GM18508 (cell line): Measurements from ENCODE around the gene ETV6.
"Not testable (repeated sequence)": the region's sequence is repeated elsewhere in the genome, so short reads cannot be mapped to it uniquely, and the experiment has no call there.

Experiments
- ATAC-seq: cut with Tn5 transposase; IDR thresholded peaks from one replicate; pipeline ENCODE4 v1.9.1; 2021; ENCODE audit warnings: moderate number of reproducible peaks; ENCODE audit not compliant: insufficient read depth, unreplicated experiment

The ETV6 gene

GRCh38 chr12:11666131-11667050 lies 16.9 kb downstream of the ETV6 start:
- ATAC-seq, result no peak

DNA sequence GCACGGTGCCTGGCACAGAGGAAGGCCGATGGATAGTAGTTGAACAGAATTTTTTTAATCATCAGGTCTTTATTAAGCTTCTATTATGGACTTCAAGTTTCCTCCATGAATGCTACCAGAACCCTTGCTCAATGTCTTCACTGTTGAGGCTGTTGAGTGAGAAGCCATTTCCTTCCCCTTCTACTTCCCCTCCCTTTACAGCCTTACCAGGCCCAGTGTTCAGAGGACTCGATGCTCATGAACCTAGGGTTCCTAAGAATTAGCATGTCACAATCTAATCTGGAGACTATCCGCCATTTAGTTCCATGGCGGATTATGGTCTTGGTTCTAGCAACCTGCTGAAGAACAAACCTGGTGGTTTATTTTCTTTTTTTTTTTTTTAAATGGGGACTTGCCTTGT lies 17.7 kb downstream of the ETV6 start:
- ATAC-seq, result no peak

DNA sequence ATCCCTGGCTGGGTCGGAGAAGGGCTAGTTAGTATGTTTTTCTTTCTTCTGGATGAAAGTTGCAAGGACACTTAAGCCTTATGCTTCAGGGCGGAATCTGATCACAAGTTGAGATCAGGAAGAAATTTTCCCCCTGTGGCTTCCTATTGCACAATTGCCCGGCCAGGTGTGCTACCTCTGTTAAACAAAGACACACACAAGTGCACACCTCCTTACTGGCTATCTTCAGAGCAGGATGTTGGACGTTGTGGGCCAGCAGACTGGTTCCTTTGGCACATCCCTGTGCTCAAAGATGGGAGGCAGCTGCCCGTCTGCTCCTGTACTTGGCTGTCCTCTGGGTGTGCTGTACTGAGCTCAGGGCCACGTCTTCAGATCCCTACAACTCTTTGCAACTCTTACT lies 19.1 kb downstream of the ETV6 start:
- ATAC-seq, result no peak

- ATAC-seq, result no peak
Observed at GRCh38 chr12:11669348-11669747, 19.9 kb downstream of the ETV6 start.

GRCh38 chr12:11672256-11673191 lies 23.1 kb downstream of the ETV6 start:
- no peak for ATAC-seq

GRCh38 chr12:11673666-11674461 lies 24.4 kb downstream of the ETV6 start:
- ATAC-seq, result no peak

DNA sequence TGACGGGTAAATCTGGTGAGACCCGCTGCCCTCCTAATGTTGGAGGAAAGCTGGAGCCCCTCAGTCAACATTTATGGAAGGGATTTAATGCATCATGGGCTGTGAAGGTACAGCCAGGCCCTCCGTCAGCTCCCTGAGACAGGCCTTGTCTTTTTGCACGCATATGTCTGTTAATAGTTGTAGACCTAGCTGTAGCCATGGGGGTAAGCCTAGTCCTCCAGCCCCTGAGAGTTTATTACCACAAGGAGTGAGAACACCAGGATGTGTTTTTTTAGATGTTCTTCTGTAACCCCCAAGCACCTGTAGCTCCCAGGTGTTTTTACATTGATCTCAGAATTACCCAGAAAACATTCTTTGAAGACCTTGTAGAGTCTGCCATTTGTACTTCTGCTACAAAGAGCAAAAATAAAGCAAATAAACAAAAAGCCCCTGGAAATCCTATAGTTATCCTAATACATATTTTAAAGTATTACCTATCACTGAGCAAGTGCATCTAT lies 25.5 kb downstream of the ETV6 start:
- ATAC-seq, result no peak

DNA sequence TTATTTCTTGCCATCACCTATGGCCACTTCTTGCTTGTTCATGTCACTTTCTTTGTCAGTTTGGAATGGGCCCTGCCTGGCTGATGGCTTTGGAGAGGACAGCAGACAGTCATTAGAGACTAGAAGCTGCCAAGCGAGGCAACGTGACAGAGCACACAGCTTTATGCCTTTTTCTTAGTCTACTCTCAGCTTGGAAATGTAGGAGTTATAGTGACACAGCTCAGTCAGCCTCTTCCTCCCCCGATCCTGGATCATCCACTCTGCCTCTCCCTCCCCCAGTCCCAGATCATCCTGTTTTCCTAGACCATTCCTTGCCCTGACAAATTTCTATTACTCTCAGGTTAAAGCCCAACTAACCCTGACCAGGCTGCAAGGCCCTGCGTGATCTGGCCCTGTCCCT lies 26.6 kb downstream of the ETV6 start:
- no peak for ATAC-seq

GRCh38 chr12:11677093-11677492 lies 27.6 kb downstream of the ETV6 start:
- ATAC-seq, result no peak

- no peak for ATAC-seq
Observed at GRCh38 chr12:11677752-11678151, 28.3 kb downstream of the ETV6 start.

DNA sequence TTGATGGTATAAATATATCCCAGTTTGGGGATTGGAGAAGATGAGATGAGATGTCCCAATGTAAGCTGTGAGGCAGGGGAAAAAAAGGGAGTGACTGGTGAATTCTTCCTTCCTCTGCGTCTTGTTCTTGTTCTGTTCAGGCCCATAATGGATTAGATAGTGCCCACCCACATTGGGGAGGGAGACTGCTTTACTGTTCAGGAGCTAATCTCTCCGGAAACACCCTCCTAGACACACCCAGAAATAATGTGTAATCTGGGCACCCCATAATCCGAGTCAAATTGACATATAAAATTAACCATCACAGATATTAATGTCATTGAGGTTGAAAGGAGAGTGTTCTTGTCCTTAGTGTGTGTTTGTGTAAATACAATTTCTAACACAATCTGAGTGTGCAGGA lies 29.3 kb downstream of the ETV6 start:
- no peak for ATAC-seq

DNA sequence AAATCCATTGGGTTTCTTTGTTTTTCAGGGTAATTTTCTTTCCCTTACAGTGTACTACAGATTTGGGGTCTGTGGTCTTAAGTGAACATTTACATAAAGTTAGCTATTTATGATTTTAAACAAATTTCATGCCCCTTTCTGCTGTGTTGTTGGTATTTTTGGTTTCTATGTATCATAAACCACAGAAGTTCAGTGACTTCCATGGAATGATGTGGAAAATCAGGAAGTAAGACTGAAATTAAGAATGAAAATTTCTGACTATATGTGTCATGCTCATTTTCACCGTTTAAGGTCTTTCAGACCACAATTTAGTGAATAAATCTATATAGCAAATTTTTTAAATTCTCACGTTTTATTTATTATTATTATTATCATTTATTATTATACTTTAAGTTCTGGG lies 31.7 kb downstream of the ETV6 start:
- ATAC-seq, result no peak

DNA sequence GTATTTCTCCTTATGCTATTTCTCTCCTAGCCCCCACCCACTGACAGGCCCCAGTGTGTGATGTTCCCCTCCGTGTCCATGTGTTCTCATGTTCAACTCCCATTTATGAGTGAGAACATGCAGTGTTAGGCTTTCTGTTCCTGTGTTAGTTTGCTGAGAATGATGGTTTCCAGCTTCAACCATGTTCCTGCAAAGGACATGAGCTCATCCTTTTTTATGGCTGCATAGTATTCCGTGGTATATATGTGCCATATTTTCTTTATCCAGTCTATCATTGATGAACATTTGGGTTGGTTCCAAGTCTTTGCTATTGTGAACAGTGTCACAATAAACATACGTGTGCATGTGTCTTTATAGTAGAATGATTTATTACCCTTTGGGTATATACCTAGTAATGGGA lies 32.2 kb downstream of the ETV6 start:
- not testable (repeated sequence) for ATAC-seq

DNA sequence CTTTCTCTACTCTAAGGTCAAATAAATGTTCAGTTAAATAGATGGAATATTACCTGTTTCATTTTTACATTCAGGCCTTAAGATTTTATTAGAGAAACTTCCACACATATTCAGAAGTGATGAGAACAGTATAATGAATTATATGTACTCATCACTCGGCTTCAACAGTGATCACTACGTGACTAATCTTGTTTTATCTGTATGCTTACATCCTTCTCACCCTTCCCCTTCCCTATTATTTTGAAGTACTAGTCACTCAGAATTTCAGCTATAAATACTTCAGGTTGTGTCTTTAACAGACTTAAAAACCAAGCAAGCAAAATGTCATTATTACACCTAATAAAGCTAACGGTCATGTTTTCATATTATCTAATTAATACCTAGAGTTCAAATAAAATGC lies 34.9 kb downstream of the ETV6 start:
- no peak for ATAC-seq

DNA sequence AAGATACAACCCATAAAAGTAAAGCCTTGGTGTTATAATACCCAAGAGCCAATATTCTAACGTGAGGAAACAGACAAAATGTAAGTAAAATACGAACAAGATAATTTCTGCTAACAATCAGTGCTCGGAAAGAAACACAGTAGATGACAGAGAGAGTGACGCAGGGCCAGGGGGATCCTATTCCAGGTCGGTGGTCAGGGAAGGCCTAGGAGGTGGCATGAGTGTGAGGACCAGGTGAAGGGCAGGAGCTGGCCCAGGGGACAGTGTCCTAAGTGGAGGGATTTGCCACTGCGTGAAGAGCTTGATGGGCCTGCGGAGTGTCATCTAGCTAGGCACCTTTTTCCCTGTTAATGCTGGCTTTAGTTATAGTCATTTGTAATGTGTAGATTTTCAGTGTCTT lies 35.3 kb downstream of the ETV6 start:
- ATAC-seq, result no peak

DNA sequence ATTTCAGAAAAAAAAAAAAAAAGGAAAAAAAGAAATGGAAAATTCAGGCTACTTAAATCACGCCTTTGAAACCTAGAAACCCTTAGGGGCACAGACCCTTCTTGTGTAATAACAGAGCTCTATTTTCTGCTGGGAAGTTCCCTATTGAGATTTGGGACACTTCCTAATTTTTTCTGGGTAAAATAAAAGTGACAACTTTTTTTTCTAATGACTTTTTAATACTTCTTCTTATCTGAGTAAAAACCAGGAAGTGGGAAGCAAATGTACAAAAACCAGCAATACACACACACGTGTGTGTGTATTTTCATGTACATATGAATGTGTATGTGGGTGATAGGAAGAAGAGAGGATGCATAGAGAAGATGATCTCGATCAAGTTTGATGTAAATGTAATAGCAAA lies 35.8 kb downstream of the ETV6 start:
- ATAC-seq, result no peak

DNA sequence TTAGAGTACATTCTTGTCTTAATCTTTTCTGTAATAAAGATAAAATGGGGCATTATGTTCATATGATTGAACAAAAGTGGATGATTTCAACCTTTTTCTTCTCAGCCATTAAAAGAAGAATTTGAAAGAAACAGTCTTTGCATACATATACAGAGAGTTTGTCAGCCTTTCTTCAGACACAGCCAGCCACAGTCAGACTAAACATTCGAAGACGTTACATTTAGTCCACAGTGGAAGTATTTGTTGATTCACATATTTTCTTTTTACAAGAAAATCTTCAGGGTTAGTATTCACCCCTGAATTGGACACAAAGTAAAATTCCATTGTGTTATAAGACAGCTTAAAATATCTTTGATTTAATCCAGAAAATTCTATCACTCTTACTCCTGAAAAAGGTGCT lies 36.2 kb downstream of the ETV6 start:
- ATAC-seq, result no peak

GRCh38 chr12:11686120-11686519 lies 36.6 kb downstream of the ETV6 start:
- ATAC-seq, result no peak

DNA sequence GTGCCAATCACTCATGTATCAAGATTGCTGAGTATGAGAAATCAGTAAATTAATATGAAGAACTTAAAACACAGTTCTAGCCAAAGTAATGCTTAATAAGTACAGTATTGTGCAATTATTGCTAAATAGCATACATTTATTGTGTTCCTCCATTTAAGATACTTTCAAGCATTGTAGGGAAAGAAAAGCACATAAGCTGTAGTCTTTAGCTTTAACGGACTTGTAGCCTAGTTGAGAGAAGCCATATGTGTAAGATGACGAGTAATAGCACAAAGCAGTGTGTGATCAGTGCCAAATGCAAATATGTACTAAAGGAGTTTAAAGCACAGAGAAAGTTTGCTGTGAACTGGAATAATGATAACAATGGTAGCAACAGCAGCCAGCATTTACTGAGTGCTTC lies 38.1 kb downstream of the ETV6 start:
- ATAC-seq, result no peak

DNA sequence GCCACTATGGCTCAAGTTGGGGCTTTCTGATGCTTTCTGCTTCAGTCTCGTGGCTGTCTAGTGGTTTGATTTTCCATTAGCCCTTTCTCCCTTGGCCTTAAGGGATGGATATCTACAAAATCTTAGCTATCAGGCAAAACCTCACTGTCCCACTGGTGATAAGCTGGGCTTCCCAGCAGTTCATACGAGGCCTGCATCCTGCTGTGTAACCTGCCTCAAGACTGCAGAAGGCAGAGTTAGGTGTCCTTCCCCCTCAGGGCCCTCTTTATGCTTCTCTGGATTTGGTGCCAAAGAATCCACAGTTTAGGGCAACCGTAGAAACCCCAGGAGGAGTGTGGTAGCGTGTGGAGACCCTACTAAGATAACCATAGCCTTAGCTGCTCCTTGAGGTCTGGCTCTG lies 38.9 kb downstream of the ETV6 start:
- ATAC-seq, result no peak
